Measurements from ENCODE around the gene LAMA3. TPM values are rescaled to one million over a fixed set of nuclear protein-coding genes. Genes with fewer than 3 reads are reported as not detected.

LAMA3 gene
- total and polyA plus RNA-seq, 4 donors, result 0.26 to 3.9 (median 0.37) TPM

- no peak overlapping the region for H3K4me3 ChIP-seq (ENCODE audit: low read depth in 1 of 3, low read length in 3 of 3)
- H3K27ac ChIP-seq (ENCODE audit: low read depth in 1 of 2, low read length in 2 of 2), result no peak overlapping the region
- no peaks in the 10 kb centered on the region for H3K27me3 ChIP-seq (ENCODE audit: control insufficient read depth in 4 of 4, insufficient read depth in 4 of 4, low read length in 3 of 4)
- WGBS, result 44% methylated on average over 1 of the region's 1 CpG
- peaks cover 2 to 13% (median 9%) of the 10 kb centered on the region in 4 donors for H3K4me1 ChIP-seq (ENCODE audit: control insufficient read depth in 4 of 4, insufficient read depth in 4 of 4, low read length in 3 of 4)
- DNase-seq (ENCODE audit: low spot score), result no peak
- TF ChIP-seq HNF4A (conservative IDR thresholded peaks at IDR 0.05) (no peak), FOXA2 (IDR thresholded peaks at IDR 0.05) (no peak), ZBTB33 (IDR thresholded peaks at IDR 0.05) (no peak), YY1 (IDR thresholded peaks at IDR 0.05) (no peak)
- no peaks in the 10 kb centered on the region for H3K36me3 ChIP-seq (ENCODE audit: control insufficient read depth in 4 of 4, insufficient read depth in 3 of 4, low read depth in 1 of 4, low read length in 3 of 4)
- H3K9me3 ChIP-seq (ENCODE audit: control insufficient read depth in 4 of 4, low read length in 3 of 4), result no peaks in the 10 kb centered on the region
- no peak overlapping the region for H3K9ac ChIP-seq (ENCODE audit: low read depth in 1 of 2, low read length in 2 of 2)
Measured at GRCh38 chr18:23849141-23849540, 159.9 kb downstream of the LAMA3 start.

- Histone ChIP-seq H3K4me1 (ENCODE audit: control insufficient read depth in 4 of 4, insufficient read depth in 4 of 4, low read length in 3 of 4) (peaks cover 2 to 13% (median 9%) of the 10 kb centered on the region in 4 donors), H3K27ac (ENCODE audit: low read depth in 1 of 2, low read length in 2 of 2) (no peak overlapping the region), H3K36me3 (ENCODE audit: control insufficient read depth in 4 of 4, insufficient read depth in 3 of 4, low read depth in 1 of 4, low read length in 3 of 4) (no peaks in the 10 kb centered on the region), H3K9me3 (ENCODE audit: control insufficient read depth in 4 of 4, low read length in 3 of 4) (no peaks in the 10 kb centered on the region), H3K4me3 (ENCODE audit: low read depth in 1 of 3, low read length in 3 of 3) (no peak overlapping the region), H3K27me3 (ENCODE audit: control insufficient read depth in 4 of 4, insufficient read depth in 4 of 4, low read length in 3 of 4) (no peaks in the 10 kb centered on the region), H3K9ac (ENCODE audit: low read depth in 1 of 2, low read length in 2 of 2) (no peak overlapping the region)
- 92% methylated on average over 3 of the region's 3 CpGs for WGBS
- TF ChIP-seq GABPA (IDR thresholded peaks at IDR 0.05 in 1 of 2, conservative IDR thresholded peaks at IDR 0.05 in 1 of 2) (no peak), CTCF (IDR thresholded peaks at IDR 0.05; ENCODE audit: low read depth, low read length, missing input control) (no peak), RAD21 (IDR thresholded peaks at IDR 0.05) (no peak), JUND (IDR thresholded peaks at IDR 0.05) (no peak), YY1 (IDR thresholded peaks at IDR 0.05) (no peak), FOXA2 (IDR thresholded peaks at IDR 0.05) (no peak), RXRA (IDR thresholded peaks at IDR 0.05) (no peak), HNF4A (conservative IDR thresholded peaks at IDR 0.05) (no peak)
- no peak for DNase-seq (ENCODE audit: low spot score)
Measured at GRCh38 chr18:23850215-23850614, 161.0 kb downstream of the LAMA3 start.

- no peaks in the 10 kb centered on the region for H3K9me3 ChIP-seq (ENCODE audit: control insufficient read depth in 4 of 4, low read length in 3 of 4)
- 49% methylated on average over 3 of the region's 3 CpGs for WGBS
- H3K27ac ChIP-seq (ENCODE audit: low read depth in 1 of 2, low read length in 2 of 2), result no peak overlapping the region
- H3K4me1 ChIP-seq (ENCODE audit: control insufficient read depth in 4 of 4, insufficient read depth in 4 of 4, low read length in 3 of 4), result peaks cover 2 to 13% (median 9%) of the 10 kb centered on the region in 4 donors
- H3K36me3 ChIP-seq (ENCODE audit: control insufficient read depth in 4 of 4, insufficient read depth in 3 of 4, low read depth in 1 of 4, low read length in 3 of 4), result no peaks in the 10 kb centered on the region
- H3K4me3 ChIP-seq (ENCODE audit: low read depth in 1 of 3, low read length in 3 of 3), result no peak overlapping the region
- TF ChIP-seq GABPA (IDR thresholded peaks at IDR 0.05 in 1 of 2, conservative IDR thresholded peaks at IDR 0.05 in 1 of 2) (no peak), ZBTB33 (IDR thresholded peaks at IDR 0.05) (no peak), RXRA (IDR thresholded peaks at IDR 0.05) (peak in 1 of 2 donors; percentile 17), FOXA1 (IDR thresholded peaks at IDR 0.05) (no peak), FOXA2 (IDR thresholded peaks at IDR 0.05) (no peak), SP1 (IDR thresholded peaks at IDR 0.05) (no peak), HNF4A (conservative IDR thresholded peaks at IDR 0.05) (peak; percentile 15 to 22), REST (IDR thresholded peaks at IDR 0.05) (no peak)
- no peak overlapping the region for H3K9ac ChIP-seq (ENCODE audit: low read depth in 1 of 2, low read length in 2 of 2)
- H3K27me3 ChIP-seq (ENCODE audit: control insufficient read depth in 4 of 4, insufficient read depth in 4 of 4, low read length in 3 of 4), result no peaks in the 10 kb centered on the region
- no peak for DNase-seq (ENCODE audit: low spot score)
Measured at GRCh38 chr18:23851470-23852002, 162.3 kb downstream of the LAMA3 start.
